Esophagus squamous epithelium (tissue), 4 donors: ENCODE results near the gene NPPA.

Source experiments
- POLR2A ChIP-seq, 4 donors: fragments of 450-650 bp; IDR thresholded peaks; one replicate each; pipeline ENCODE4 v1.6.1; 2017; ENCODE audit warnings: antibody characterized with exemption in 4 of 4, mild to moderate bottlenecking in 4 of 4, moderate library complexity in 3 of 4
- TF ChIP-seq, protein P1 (sequence below), 6 experiments: fragments of 450-650 bp in 4 of 6; fragments of 200-600 bp in 2 of 6; sonication (generic) in 2 of 6; IDR thresholded peaks; one replicate each; pipeline ENCODE4 v1.5.1; 2016 to 2019; ENCODE audit warnings: antibody characterized with exemption in 6 of 6, mild to moderate bottlenecking in 4 of 6, moderate library complexity in 4 of 6

DNA sequence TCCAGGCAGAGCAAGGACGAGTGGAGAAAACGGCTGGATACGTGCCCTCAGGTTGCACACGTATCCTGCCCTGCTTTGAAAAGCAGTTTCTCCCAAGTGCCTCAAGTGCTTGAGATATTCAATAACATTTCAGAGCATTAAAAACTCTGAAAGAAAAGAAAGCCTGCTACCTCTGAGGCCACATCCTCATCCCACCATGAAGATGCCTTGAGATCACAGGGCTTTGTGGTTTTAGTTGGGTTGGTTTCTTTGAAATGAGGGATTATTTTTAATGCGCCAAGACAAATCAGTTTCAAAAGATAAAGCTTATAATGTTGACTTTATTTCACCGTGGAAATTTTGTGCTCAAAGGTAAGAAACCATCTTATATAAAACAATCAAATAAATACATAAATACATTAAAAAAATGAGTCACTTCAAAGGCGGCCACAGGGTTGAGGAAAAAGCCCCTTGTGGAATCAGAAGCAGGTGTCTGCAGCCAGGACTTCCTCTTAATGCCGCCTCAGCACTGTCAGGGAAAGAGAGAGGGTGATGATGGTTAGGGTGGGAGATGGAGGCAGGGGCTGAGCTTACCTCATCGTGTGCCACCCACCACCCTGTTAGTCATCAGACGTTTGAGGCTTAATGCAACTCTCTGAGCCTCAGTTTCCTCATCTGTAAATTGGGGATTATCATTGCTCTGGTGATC is 9.7 kb upstream of the NPPA start:
- TF ChIP-seq, protein P1, sequence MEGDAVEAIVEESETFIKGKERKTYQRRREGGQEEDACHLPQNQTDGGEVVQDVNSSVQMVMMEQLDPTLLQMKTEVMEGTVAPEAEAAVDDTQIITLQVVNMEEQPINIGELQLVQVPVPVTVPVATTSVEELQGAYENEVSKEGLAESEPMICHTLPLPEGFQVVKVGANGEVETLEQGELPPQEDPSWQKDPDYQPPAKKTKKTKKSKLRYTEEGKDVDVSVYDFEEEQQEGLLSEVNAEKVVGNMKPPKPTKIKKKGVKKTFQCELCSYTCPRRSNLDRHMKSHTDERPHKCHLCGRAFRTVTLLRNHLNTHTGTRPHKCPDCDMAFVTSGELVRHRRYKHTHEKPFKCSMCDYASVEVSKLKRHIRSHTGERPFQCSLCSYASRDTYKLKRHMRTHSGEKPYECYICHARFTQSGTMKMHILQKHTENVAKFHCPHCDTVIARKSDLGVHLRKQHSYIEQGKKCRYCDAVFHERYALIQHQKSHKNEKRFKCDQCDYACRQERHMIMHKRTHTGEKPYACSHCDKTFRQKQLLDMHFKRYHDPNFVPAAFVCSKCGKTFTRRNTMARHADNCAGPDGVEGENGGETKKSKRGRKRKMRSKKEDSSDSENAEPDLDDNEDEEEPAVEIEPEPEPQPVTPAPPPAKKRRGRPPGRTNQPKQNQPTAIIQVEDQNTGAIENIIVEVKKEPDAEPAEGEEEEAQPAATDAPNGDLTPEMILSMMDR (IDR thresholded peaks at IDR 0.05) = no peak
- TF ChIP-seq POLR2A (IDR thresholded peaks at IDR 0.05) = no peak
